ENCODE measurements around the gene UBE2F. TPM values are rescaled to one million over a fixed set of nuclear protein-coding genes. Genes with fewer than 3 reads are reported as not detected.

The UBE2F gene
- polyA plus RNA-seq, 2 of the 4 experiments (the other 2 are of a cell fraction) = 49.7 to 81.1 TPM

DNA sequence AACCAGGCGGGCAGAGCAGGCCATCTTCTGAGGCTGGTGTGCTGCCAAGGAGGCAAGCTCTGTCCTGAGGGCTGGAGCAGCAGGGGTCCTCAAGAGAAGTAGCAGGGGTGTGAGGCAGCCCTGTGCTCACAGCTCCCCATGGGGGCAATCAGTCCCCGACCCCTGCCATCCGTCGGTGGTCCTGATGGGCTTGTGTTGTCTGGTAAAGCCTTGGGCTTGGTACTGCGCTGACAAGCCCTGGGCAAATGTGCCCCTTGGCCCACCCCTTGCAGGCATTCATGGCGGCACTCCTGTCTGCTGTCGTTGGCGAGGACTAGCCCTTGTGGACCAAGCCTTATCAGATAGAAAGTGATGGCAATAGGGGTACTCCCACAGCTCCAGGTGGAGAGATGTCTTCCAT, 71.4 kb downstream of the UBE2F start:
- CTCF ChIA-PET = interaction anchor here (1.4 kb wide), 1 partner anchor 10 kb away, joined by 4 read pairs; no protein-coding TSS in a partner anchor
- TF ChIP-seq ELK1 (IDR thresholded peaks at IDR 0.05; ENCODE audit: low read depth, low read length) = no peak
- TF ChIP-seq CEBPB (IDR thresholded peaks at IDR 0.05) = no peak
- TF ChIP-seq NR3C1 (IDR thresholded peaks at IDR 0.05) = no peak
- no peak for TF ChIP-seq MYC (IDR thresholded peaks at IDR 0.05; ENCODE audit: borderline replicate concordance, low read length)
- TF ChIP-seq GATA3 (IDR thresholded peaks at IDR 0.05; ENCODE audit: borderline replicate concordance) = no peak
- no peak for TF ChIP-seq KDM5A (IDR thresholded peaks at IDR 0.05)
- no peak for TF ChIP-seq TFCP2L1 (CRISPR knock-in tag; IDR thresholded peaks at IDR 0.05)
- TF ChIP-seq SREBF2 (IDR thresholded peaks at IDR 0.05) = no peak
- TF ChIP-seq ZSCAN20 (CRISPR knock-in tag; IDR thresholded peaks at IDR 0.05) = no peak
- no peak for TF ChIP-seq RNF2 (IDR thresholded peaks at IDR 0.05; ENCODE audit: borderline replicate concordance, low read depth)
- no peak for ATAC-seq
- Histone ChIP-seq H3K4me2 (no peak overlapping the region), H3K9me3 (no peaks in the 10 kb centered on the region), H3K4me1 (no peaks in the 10 kb centered on the region), H3K4me3 (no peak overlapping the region), H3K27ac (no peak overlapping the region)
- WGBS (ENCODE audit: missing lambda C conversion rate) = 99% methylated on average over 7 of the region's 8 CpGs
- POLR2A ChIA-PET = no interaction called here
- no peak for FAIRE-seq
- DNase-seq (ENCODE audit: low read depth in 1 of 2, low spot score in 1 of 2) = no peak

DNA sequence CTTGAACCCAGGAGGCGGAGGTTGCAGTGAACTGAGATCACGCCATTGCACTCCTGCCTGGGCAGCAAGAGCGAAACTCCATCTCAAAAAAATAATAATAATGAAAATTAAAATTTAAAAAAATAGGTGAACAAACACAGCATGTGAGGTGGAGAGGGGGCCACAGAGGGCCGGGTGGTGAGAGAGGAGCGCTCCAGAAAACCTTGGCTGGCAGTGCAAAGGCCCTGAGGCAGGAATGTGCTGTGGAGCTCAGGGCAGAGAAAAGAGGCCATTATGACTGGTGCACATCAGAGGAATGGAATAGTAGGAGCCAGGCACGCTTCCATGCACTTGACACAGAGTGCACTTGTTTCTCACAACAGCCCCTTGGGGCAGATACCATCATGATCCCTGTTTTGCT, 72.3 kb downstream of the UBE2F start:
- POLR2A ChIA-PET = no interaction called here
- H3K4me3 ChIP-seq = no peak overlapping the region
- ATAC-seq (no peak), FAIRE-seq (no peak), DNase-seq (ENCODE audit: low read depth in 1 of 2, low spot score in 1 of 2) (no peak)
- H3K9me3 ChIP-seq = no peaks in the 10 kb centered on the region
- no peaks in the 10 kb centered on the region for H3K4me1 ChIP-seq
- TF ChIP-seq, protein P1, sequence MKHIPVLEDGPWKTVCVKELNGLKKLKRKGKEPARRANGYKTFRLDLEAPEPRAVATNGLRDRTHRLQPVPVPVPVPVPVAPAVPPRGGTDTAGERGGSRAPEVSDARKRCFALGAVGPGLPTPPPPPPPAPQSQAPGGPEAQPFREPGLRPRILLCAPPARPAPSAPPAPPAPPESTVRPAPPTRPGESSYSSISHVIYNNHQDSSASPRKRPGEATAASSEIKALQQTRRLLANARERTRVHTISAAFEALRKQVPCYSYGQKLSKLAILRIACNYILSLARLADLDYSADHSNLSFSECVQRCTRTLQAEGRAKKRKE (CRISPR knock-in tag; IDR thresholded peaks at IDR 0.05; ENCODE audit: low read depth) = no peak
- no peak for TF ChIP-seq HOXB13 (CRISPR knock-in tag; IDR thresholded peaks at IDR 0.05; ENCODE audit: low read depth)
- TF ChIP-seq NR3C1 (IDR thresholded peaks at IDR 0.05) = no peak
- no peak for TF ChIP-seq KDM5A (IDR thresholded peaks at IDR 0.05)
- TF ChIP-seq, protein P2, sequence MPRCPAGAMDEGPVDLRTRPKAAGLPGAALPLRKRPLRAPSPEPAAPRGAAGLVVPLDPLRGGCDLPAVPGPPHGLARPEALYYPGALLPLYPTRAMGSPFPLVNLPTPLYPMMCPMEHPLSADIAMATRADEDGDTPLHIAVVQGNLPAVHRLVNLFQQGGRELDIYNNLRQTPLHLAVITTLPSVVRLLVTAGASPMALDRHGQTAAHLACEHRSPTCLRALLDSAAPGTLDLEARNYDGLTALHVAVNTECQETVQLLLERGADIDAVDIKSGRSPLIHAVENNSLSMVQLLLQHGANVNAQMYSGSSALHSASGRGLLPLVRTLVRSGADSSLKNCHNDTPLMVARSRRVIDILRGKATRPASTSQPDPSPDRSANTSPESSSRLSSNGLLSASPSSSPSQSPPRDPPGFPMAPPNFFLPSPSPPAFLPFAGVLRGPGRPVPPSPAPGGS (IDR thresholded peaks at IDR 0.05) = no peak
- TF ChIP-seq SREBF2 (IDR thresholded peaks at IDR 0.05) = no peak
- no peak for TF ChIP-seq JUN (IDR thresholded peaks at IDR 0.05)
- TF ChIP-seq CHD2 (IDR thresholded peaks at IDR 0.05; ENCODE audit: low read length, partially characterized antibody) = no peak
- no peak for TF ChIP-seq EHMT2 (IDR thresholded peaks at IDR 0.05; ENCODE audit: low read depth)
- H3K27ac ChIP-seq = no peak overlapping the region
- WGBS (ENCODE audit: missing lambda C conversion rate) = 90% methylated on average over 6 of the region's 6 CpGs
- H3K4me2 ChIP-seq = no peak overlapping the region
- CTCF ChIA-PET = interaction anchor here (1.1 to 1.2 kb wide), 2 partner anchors 120 to 122 kb away, joined by 3 read pairs; no protein-coding TSS in a partner anchor

GRCh38 chr2:238039985-238040384, 73.2 kb downstream of the UBE2F start:
- Histone ChIP-seq H3K9me3 (no peaks in the 10 kb centered on the region), H3K27ac (no peak overlapping the region), H3K4me2 (no peak overlapping the region), H3K4me1 (no peaks in the 10 kb centered on the region), H3K4me3 (no peak overlapping the region)
- CTCF ChIA-PET = interaction anchor here (0.8 to 1.2 kb wide), 3 partner anchors 10 to 123 kb away, joined by 3 read pairs; no protein-coding TSS in a partner anchor
- FAIRE-seq (no peak), DNase-seq (ENCODE audit: low read depth in 1 of 2, low spot score in 1 of 2) (no peak), ATAC-seq (no peak; a peak in 1 of 6 replicates)
- WGBS (ENCODE audit: missing lambda C conversion rate) = 96% methylated on average over 11 of the region's 11 CpGs
- POLR2A ChIA-PET = no interaction called here
- TF ChIP-seq ELK1 (IDR thresholded peaks at IDR 0.05; ENCODE audit: low read depth, low read length) (no peak), EP300 (IDR thresholded peaks at IDR 0.05) (no peak), KDM5A (IDR thresholded peaks at IDR 0.05) (no peak), NPAS2 (CRISPR knock-in tag; IDR thresholded peaks at IDR 0.05; ENCODE audit: borderline replicate concordance) (no peak), ZC3H11A (IDR thresholded peaks at IDR 0.05) (no peak), EHMT2 (IDR thresholded peaks at IDR 0.05; ENCODE audit: low read depth) (no peak), JUN (IDR thresholded peaks at IDR 0.05) (no peak), REST (IDR thresholded peaks at IDR 0.05) (no peak), KDM1A (IDR thresholded peaks at IDR 0.05; ENCODE audit: low read depth) (no peak)
- TF ChIP-seq, protein P3, sequence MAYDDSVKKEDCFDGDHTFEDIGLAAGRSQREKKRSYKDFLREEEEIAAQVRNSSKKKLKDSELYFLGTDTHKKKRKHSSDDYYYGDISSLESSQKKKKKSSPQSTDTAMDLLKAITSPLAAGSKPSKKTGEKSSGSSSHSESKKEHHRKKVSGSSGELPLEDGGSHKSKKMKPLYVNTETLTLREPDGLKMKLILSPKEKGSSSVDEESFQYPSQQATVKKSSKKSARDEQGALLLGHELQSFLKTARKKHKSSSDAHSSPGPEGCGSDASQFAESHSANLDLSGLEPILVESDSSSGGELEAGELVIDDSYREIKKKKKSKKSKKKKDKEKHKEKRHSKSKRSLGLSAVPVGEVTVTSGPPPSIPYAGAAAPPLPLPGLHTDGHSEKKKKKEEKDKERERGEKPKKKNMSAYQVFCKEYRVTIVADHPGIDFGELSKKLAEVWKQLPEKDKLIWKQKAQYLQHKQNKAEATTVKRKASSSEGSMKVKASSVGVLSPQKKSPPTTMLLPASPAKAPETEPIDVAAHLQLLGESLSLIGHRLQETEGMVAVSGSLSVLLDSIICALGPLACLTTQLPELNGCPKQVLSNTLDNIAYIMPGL (CRISPR knock-in tag; IDR thresholded peaks at IDR 0.05; ENCODE audit: borderline replicate concordance) = no peak
- TF ChIP-seq, protein P4, sequence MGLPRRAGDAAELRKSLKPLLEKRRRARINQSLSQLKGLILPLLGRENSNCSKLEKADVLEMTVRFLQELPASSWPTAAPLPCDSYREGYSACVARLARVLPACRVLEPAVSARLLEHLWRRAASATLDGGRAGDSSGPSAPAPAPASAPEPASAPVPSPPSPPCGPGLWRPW (IDR thresholded peaks at IDR 0.05) = no peak

Data from A549 (cell line).